GM12891 (cell line): ENCODE results near the gene ROGDI.

Source experiments
- PAX5 ChIP-seq: IDR thresholded peaks from 2 replicates; pipeline ENCODE4 v1.6.1; 2011; ENCODE audit warnings: low read length, moderate library complexity, mild to moderate bottlenecking; ENCODE audit not compliant: insufficient read depth, severe bottlenecking
- POLR2A ChIP-seq: IDR thresholded peaks from 2 replicates; pipeline ENCODE4 v1.6.1; 2011; ENCODE audit warnings: low read depth, low read length, control low read depth
- POLR2AphosphoS5 ChIP-seq: IDR thresholded peaks from 2 replicates; pipeline ENCODE4 v1.6.1; 2011; ENCODE audit warnings: low read depth, low read length, control low read depth
- POU2F2 ChIP-seq: IDR thresholded peaks from 2 replicates; pipeline ENCODE4 v1.6.1; 2011; ENCODE audit warnings: low read depth, mild to moderate bottlenecking, control low read depth, low read length, moderate library complexity
- SPI1 ChIP-seq: IDR thresholded peaks from 2 replicates; pipeline ENCODE4 v1.6.1; 2011; ENCODE audit warnings: low read depth, low read length, control low read depth
- TAF1 ChIP-seq: IDR thresholded peaks from 2 replicates; pipeline ENCODE4 v1.6.1; 2011; ENCODE audit warnings: low read depth, low read length, control low read depth

DNA sequence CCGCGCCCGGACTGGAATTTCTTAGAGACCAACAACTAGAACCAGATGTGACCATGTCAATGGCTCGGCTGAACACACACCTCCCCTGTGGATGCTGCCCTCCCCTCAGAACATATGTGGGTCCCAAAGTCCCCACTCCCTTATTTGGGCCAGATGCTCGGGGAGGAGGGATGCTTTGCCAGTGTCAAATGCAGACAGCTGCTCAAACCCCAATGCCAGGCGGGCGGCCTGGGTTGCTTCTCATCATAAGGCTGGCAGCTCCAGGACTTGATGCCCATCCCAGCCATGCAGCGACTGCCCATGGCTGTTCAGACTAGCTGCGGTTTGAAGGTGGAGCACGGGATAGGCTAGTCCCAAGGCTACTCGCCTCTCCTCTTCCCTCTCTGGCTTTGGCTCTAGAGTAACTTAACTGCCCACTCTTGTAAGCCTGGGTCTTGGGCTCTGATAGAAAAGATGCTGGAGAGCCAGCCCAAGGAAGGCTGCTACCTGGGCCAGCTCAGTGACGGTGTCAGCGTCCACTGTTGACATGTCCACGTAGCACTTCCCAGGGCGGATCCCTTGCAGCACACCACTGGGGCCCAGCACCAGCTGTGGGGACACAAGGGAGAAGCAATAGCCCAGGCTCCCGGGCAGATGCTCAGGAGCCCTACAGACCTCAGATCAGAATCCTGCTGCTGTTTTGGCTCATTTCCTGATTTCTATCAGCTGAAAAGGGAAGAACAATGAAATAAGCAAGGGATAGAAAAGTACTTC is 11.0 kb upstream of the ROGDI start:
- TF ChIP-seq POLR2A (no peak), POLR2AphosphoS5 (no peak), PAX5 (no peak), SPI1 (no peak), TAF1 (no peak), POU2F2 (no peak)
